Right lobe of liver (tissue), 6 donors: ENCODE results near the gene ATP5F1E. TPM values are rescaled to one million over a fixed set of nuclear protein-coding genes. Genes with fewer than 3 reads are reported as not detected.

ENCODE experiments used
- ATAC-seq, 4 donors: fragments of 200-7000 bp; cut with Tn5 transposase; one replicate each; pipeline ENCODE4 v1.9.1; 2020; ENCODE audit warnings: mild to moderate bottlenecking in 4 of 4, moderate library complexity in 4 of 4
- DNase-seq, 3 donors: peaks; one replicate each; pipeline ENCODE4 v3.0.0-alpha.2; 2020
- H3K27ac ChIP-seq, 3 donors: fragments of 200-600 bp; one replicate each; pipeline ENCODE4 v1.8.0; 2022
- H3K27me3 ChIP-seq, 2 donors: fragments of 200-600 bp; one replicate each; pipeline ENCODE4 v1.8.0; 2022
- H3K36me3 ChIP-seq, 4 donors: fragments of 200-600 bp; sonication (generic) in 1 of 4; one replicate each; pipeline versions ENCODE4 v1.5.1 to v1.8.0; 2017 to 2022; ENCODE audit warnings: control low read depth in 1 of 4
- H3K4me1 ChIP-seq, 4 donors: fragments of 200-600 bp; sonication (generic) in 1 of 4; one replicate each; pipeline versions ENCODE4 v1.5.1 to v1.8.0; 2017 to 2022; ENCODE audit warnings: control low read depth in 1 of 4
- H3K4me3 ChIP-seq, 3 donors: fragments of 200-600 bp; one replicate each; pipeline ENCODE4 v1.8.0; 2022
- H3K9me3 ChIP-seq, 4 donors: fragments of 200-600 bp; sonication (generic) in 1 of 4; one replicate each; pipeline versions ENCODE4 v1.5.1 to v1.8.0; 2017 to 2022; ENCODE audit warnings: control low read depth in 1 of 4
- CTCF ChIP-seq, 4 donors: fragments of 200-600 bp in 3 of 4; fragments of 450-650 bp in 1 of 4; IDR thresholded peaks; one replicate each; pipeline versions ENCODE4 v1.5.1 to v1.8.0; 2016 to 2022; ENCODE audit warnings: antibody characterized with exemption in 4 of 4, mild to moderate bottlenecking in 2 of 4
- POLR2A ChIP-seq: fragments of 450-650 bp; IDR thresholded peaks from one replicate; pipeline ENCODE4 v1.6.1; 2017; ENCODE audit warnings: antibody characterized with exemption, mild to moderate bottlenecking
- WGBS: methylation state at CpG from one replicate; pipeline ENCODE4 v1.1.6; 2018; ENCODE audit warnings: low coverage, low lambda C conversion rate; ENCODE audit not compliant: insufficient coverage; ENCODE audit errors: missing lambda C conversion rate; 5-methylcytosine and 5-hydroxymethylcytosine counted together
- intact Hi-C, 2 donors: fragments of 100-400 bp; cut with DNase I; formaldehyde crosslinking; loops; one replicate each; pipeline versions ENCODE4 v1.11.2 to v1.14.1; 2022
- total RNA-seq, 6 experiments: library from RNA; depleted of rRNA in 2 of 6; stranded (reverse); fragments of >200 nt in 2 of 6; fragmentation: NEBNext Ultra II Directional in 3 of 6; extraction: Animal tissue kit (Norgen Biotek cat#: 25700) in 3 of 6; gene quantifications; one replicate each; pipeline versions ENCODE4 v1.1.0 to v1.2.4, GENCODE V29; 2016 to 2023
- donor health status: DM: no; HTN: yes; CAD: no.
- donor health status: DM: no; HTN: no; CAD: no.
- donor health status: DM: no; HTN: no; CAD: no.
- donor health status: DM: no; HTN: yes; CAD: no.
- donor health status: DM: no; HTN: yes; CAD: no.

The ATP5F1E gene
- total RNA-seq, 6 experiments from 2014 or later = 15.8 to 34.6 (median 30.5) TPM

- H3K27ac ChIP-seq = no peak overlapping the region
- no peaks in the 10 kb centered on the region for H3K27me3 ChIP-seq
- H3K9me3 ChIP-seq = no peaks in the 10 kb centered on the region
- WGBS = 68% methylated on average over 5 of the region's 5 CpGs
- no peak overlapping the region for H3K4me3 ChIP-seq
- no peak for ATAC-seq
- TF ChIP-seq POLR2A (no peak), CTCF (IDR thresholded peaks at IDR 0.05) (no peak)
- no peak for DNase-seq
- peaks cover 0 to 3% (median 1%) of the 10 kb centered on the region in 4 donors for H3K4me1 ChIP-seq
- H3K36me3 ChIP-seq = no peaks in the 10 kb centered on the region
- intact Hi-C loops = loop anchor here (10.0 kb wide), 2 partner anchors 153 to 163 kb away; no protein-coding TSS in a partner anchor
Measured at GRCh38 chr20:59047938-59048680, 16.0 kb upstream of the ATP5F1E start.

- H3K27me3 ChIP-seq = no peaks in the 10 kb centered on the region
- intact Hi-C loops = loop anchor here (10.0 kb wide), 2 partner anchors 152 to 162 kb away; no protein-coding TSS in a partner anchor
- ATAC-seq = no peak
Measured at GRCh38 chr20:59046862-59047261, 14.7 kb upstream of the ATP5F1E start.

GRCh38 chr20:59044796-59045195 is 12.7 kb upstream of the ATP5F1E start:
- ATAC-seq = no peak
- intact Hi-C loops = loop anchor here (10.0 kb wide), 2 partner anchors 150 to 160 kb away; no protein-coding TSS in a partner anchor
- TF ChIP-seq CTCF (IDR thresholded peaks at IDR 0.05) (no peak), POLR2A (no peak)

More at GRCh38 chr20:59046862-59047261, 14.7 kb upstream of the ATP5F1E start:
- H3K36me3 ChIP-seq = no peaks in the 10 kb centered on the region
- no peaks in the 10 kb centered on the region for H3K9me3 ChIP-seq
- no peak for TF ChIP-seq POLR2A
- no peak for TF ChIP-seq CTCF (IDR thresholded peaks at IDR 0.05)
- no peak overlapping the region for H3K27ac ChIP-seq
- H3K4me3 ChIP-seq = no peak overlapping the region
- WGBS = 94% methylated on average over 3 of the region's 3 CpGs
- no peak for DNase-seq
- peaks cover 0 to 6% (median 2%) of the 10 kb centered on the region in 4 donors for H3K4me1 ChIP-seq

GRCh38 chr20:59044295-59044694 is 12.2 kb upstream of the ATP5F1E start:
- Histone ChIP-seq H3K9me3 (no peaks in the 10 kb centered on the region), H3K4me3 (no peak overlapping the region), H3K36me3 (no peaks in the 10 kb centered on the region), H3K27me3 (no peaks in the 10 kb centered on the region), H3K4me1 (peaks cover 0 to 28% (median 7%) of the 10 kb centered on the region in 4 donors), H3K27ac (no peak overlapping the region)
- intact Hi-C loops = loop anchor here (10.0 kb wide), 2 partner anchors 149 to 159 kb away; no protein-coding TSS in a partner anchor
- WGBS = 100% methylated on average over 3 of the region's 3 CpGs
- ATAC-seq (no peak), DNase-seq (no peak)
- TF ChIP-seq POLR2A (no peak), CTCF (IDR thresholded peaks at IDR 0.05) (no peak)

More at GRCh38 chr20:59044796-59045195, 12.7 kb upstream of the ATP5F1E start:
- Histone ChIP-seq H3K27ac (no peak overlapping the region), H3K36me3 (no peaks in the 10 kb centered on the region), H3K4me1 (peaks cover 0 to 27% (median 6%) of the 10 kb centered on the region in 4 donors), H3K4me3 (no peak overlapping the region), H3K9me3 (no peaks in the 10 kb centered on the region), H3K27me3 (no peaks in the 10 kb centered on the region)
- DNase-seq = no peak
- 100% methylated on average over 3 of the region's 3 CpGs for WGBS
